GM18873 (cell line): ENCODE data around the gene RMP24.
A peak's percentile ranks its signal among the peaks of the same experiment; 100 is the strongest.
"Not testable (repeated sequence)": the region's sequence is repeated elsewhere in the genome, so short reads cannot be mapped to it uniquely, and the experiment has no call there.

Source experiments
- ATAC-seq: cut with Tn5 transposase; IDR thresholded peaks from one replicate; pipeline ENCODE4 v1.9.1; 2021; ENCODE audit warnings: mild to moderate bottlenecking, moderate library complexity, moderate number of reproducible peaks; ENCODE audit not compliant: unreplicated experiment, low FRiP score

RMP24 gene

GRCh38 chr18:35964319-35964718 is 8.2 kb upstream of the RMP24 start:
- ATAC-seq, result no peak

- not testable (repeated sequence) for ATAC-seq
Observed at GRCh38 chr18:35967866-35968265, 4.6 kb upstream of the RMP24 start.

GRCh38 chr18:35968278-35968880 is 4.1 kb upstream of the RMP24 start:
- no peak for ATAC-seq

- ATAC-seq, result no peak
Observed at GRCh38 chr18:35969676-35970075, 2.8 kb upstream of the RMP24 start.

DNA sequence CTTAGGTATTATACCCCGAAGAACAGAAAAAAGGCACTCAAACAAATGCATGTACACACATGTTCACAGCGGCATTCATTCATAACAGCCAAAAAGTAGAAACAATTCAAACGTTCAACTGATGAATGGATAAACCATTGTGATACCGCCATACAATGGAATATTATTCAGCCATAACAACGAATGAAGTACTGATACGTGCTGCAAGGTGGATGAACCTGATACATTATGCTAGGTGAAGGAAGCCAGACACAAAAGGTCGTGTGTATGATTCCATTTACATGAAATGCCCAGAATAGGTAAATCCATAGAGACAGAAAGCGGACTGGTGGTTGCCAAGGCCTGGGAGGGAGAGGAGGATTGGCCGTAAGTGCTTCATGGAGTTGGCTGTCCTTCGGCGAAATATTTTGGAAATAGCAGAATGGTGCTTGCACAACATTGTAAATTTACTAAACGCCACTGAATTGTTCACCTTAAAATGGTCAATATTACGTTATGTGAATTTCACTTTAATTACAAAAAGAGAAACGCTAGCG is 750 bp upstream of the RMP24 start:
- peak; percentile 12 for ATAC-seq

- no peak for ATAC-seq
Observed at GRCh38 chr18:35973650-35974049, 1.2 kb downstream of the RMP24 start.

GRCh38 chr18:35974181-35974580 is 1.7 kb downstream of the RMP24 start:
- no peak for ATAC-seq

GRCh38 chr18:35979112-35979511 is 6.6 kb downstream of the RMP24 start:
- no peak for ATAC-seq

DNA sequence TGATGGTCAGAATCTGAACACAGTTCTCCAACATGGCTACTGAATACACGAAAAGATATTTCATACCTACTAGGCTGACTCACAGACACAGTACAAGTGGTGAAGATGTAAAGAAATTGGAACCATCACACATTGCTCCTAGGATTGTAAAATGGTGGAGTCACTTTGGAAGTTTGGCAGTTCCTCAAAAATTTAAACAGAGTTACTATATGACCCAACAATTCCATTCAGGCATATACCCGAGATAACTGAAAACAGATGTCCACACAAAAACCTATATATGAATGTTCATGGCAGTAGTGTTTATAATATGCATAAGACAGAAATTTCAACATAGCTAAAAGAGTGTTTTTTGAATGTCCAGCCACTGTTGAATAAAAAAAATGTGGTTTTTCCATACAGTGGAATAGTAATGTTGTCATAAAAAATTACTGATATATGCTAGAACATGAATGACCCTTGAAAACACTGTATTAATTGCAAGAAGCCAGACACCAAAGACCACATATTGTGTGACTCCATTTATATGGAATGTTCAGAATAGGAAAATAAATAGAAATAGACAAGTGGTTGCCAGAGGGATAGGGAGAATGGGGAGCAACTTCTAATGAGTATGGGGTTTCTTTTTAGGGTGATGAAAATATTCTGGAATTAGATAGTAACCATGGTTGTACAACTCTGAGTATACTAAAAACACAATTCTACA is 10.1 kb downstream of the RMP24 start:
- ATAC-seq, result no peak

DNA sequence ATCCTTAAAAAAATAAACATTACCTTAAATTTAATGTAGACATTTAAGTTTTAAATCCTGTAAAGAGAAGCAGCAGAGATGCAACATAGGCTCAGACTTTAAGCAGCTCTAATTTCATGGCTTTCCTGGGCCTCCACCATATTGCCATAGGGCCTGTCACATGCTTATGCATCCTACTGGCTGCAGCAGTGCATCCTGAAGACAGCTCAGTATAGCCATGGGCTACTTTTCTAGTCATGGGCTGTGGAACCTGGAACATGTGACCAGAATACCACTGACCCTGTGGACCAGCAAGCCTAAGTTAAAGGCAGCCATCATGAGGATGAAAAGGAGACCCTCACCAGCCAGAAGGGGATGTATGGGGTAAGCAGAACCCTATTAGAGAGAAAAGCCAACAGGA is 10.7 kb downstream of the RMP24 start:
- no peak for ATAC-seq

GRCh38 chr18:35983818-35984217 is 11.3 kb downstream of the RMP24 start:
- no peak for ATAC-seq

DNA sequence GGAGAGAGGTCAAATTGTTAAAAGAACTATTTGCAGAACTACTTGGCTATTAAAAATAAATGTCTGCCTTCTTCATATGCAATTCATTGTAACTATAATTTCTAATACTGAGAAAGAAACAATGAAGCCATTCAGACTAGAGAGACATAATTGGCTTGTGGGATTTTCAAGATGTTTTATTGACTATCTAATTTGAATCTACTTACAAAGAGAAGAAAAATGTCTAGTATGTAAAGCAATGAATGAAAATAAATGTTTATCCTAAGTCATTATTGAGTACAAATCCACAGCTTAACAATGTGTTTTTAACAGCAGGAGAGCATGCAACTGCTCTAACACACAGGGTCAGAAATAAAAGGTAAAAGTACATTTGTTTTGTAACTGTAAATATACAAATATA is 19.2 kb downstream of the RMP24 start:
- ATAC-seq, result no peak

- ATAC-seq, result no peak
Observed at GRCh38 chr18:35993013-35993412, 20.5 kb downstream of the RMP24 start.

GRCh38 chr18:35998967-35999366 is 26.5 kb downstream of the RMP24 start:
- no peak for ATAC-seq

- no peak for ATAC-seq
Observed at GRCh38 chr18:35999925-36000324, 27.4 kb downstream of the RMP24 start.

DNA sequence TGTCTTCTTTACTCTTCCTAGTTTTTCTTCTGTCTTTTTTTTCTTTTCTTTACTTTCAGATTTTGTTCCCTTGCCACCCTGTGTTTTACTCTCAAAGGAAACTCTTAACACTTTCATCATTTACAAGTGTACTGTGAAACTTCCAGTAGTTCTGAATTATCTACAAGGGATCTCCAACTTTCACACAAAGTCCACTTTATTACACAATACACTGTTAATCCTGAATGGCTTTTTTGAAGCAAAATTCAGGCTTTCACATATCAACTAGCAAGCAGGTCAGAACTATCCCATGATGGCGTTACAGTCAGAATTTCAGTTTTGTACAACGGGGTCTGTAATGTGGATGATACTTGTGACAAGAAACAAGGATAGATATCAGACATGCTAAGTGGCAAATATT is 34.5 kb downstream of the RMP24 start:
- no peak for ATAC-seq

GRCh38 chr18:36009214-36009613 is 36.7 kb downstream of the RMP24 start:
- no peak for ATAC-seq

- ATAC-seq, result no peak
Observed at GRCh38 chr18:36012891-36013290, 40.4 kb downstream of the RMP24 start.

DNA sequence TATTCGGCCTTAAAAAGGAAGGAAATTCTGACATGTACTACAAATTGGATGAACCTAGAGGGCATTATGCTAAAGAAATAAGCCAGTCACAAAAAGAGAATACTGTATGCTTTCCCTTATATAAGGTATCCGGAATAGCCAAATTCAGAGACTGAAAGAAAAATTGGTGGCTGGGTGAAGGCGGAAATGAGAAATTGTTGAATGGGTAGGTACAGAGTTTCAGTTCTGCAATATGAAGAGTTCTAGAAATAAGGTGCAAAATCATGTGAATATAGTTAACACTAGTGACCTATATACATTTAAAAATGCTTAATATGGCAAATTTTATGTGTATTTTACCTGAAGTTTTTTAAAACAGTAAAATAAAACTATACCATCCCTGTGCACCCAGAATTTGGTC is 43.1 kb downstream of the RMP24 start:
- ATAC-seq, result peak; percentile 89

GRCh38 chr18:36017232-36017631 is 44.8 kb downstream of the RMP24 start:
- ATAC-seq, result no peak

- ATAC-seq, result no peak
Observed at GRCh38 chr18:36020174-36020711, 47.8 kb downstream of the RMP24 start.

- no peak for ATAC-seq
Observed at GRCh38 chr18:36023336-36023735, 50.9 kb downstream of the RMP24 start.
